IPS-18c (cell line): ENCODE data around the gene RNF152.

Experiments used
- H3K4me3 ChIP-seq: 2 replicates; pipeline ENCODE4 v1.7.0; 2013; ENCODE audit warnings: low read depth, mild to moderate bottlenecking, low read length, moderate library complexity; ENCODE audit not compliant: insufficient read depth
- H3K9me3 ChIP-seq: one replicate; pipeline ENCODE4 v1.6.1; 2013; ENCODE audit warnings: mild to moderate bottlenecking, low read length, moderate library complexity; ENCODE audit not compliant: control insufficient read depth, insufficient read depth

The RNF152 gene

GRCh38 chr18:61898640-61899101, 5.9 kb upstream of the RNF152 start:
- Histone ChIP-seq H3K4me3 (no peak overlapping the region), H3K9me3 (no peaks in the 10 kb centered on the region)

- H3K4me3 ChIP-seq, result no peak overlapping the region
- H3K9me3 ChIP-seq, result no peaks in the 10 kb centered on the region
Observed at GRCh38 chr18:61896757-61897156, 4.0 kb upstream of the RNF152 start.

- H3K4me3 ChIP-seq, result no peak overlapping the region
- no peaks in the 10 kb centered on the region for H3K9me3 ChIP-seq
Observed at GRCh38 chr18:61896118-61896517, 3.3 kb upstream of the RNF152 start.

- Histone ChIP-seq H3K9me3 (no peaks in the 10 kb centered on the region), H3K4me3 (peak overlapping the region; percentile 74)
Observed at GRCh38 chr18:61894751-61895524, 2.1 kb upstream of the RNF152 start.

DNA sequence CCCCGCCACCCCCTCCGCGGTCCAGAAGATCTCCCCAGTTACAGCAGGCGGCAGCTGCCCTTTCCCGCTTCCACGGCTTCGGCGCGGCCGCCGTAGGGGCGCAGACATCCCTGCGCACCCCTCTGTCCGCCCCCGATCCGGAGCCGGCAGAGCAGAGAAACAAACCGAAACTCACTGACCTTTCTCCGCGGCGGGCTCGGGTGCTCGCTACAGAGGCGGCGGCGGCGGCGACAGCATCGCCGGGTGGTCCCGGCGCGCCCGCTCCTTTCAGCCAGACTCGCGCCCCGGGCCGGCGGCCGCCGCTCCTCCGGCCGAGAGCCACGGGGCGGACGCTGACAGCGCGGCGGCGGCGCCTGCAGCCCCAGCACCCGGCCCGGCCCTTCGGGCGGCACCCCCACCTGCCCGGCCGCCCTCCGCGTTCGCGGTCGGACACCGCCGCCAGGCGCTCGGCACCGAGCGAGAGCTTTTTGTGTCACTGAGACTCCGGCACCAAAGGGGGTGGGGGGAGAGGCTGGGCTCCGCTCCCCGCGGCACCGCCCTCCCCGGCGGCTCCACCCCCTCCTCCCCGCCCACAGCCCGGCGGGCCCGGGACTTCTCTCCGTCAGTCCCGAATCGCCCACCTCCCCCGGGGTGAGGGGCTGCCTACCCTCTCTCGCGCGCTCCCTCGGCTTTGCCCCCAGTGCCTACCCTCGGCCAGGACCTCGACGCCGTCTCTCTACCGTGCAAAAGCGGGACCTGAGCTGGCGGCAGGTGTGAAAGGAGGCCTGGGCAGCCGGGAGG, 1.4 kb upstream of the RNF152 start:
- Histone ChIP-seq H3K9me3 (no peaks in the 10 kb centered on the region), H3K4me3 (peak overlapping the region; percentile 74)

GRCh38 chr18:61893309-61893970, 633 bp upstream of the RNF152 start:
- H3K4me3 ChIP-seq, result peak overlapping the region; percentile 74
- no peaks in the 10 kb centered on the region for H3K9me3 ChIP-seq

DNA sequence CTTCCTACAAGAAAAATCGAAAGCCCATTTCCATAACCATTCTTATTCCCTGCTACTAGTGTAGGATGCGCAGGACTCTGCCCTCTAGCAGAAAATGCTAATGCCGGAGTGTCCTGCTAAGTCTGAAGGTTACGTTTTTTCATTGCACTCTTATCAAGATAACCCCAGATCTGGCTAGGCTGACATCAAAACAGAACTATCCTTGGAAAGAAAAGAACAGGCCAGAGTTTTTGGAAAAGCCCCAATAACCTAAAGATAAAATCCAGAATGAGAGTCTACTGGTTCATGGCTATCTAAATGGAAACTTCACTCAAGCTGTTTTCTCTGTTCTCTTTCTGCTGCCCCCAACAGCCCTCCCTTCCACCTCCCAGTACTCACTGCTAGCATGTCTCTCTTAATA, 913 bp downstream of the RNF152 start:
- no peak overlapping the region for H3K4me3 ChIP-seq
- H3K9me3 ChIP-seq, result no peaks in the 10 kb centered on the region

GRCh38 chr18:61891271-61891670, 1.5 kb downstream of the RNF152 start:
- Histone ChIP-seq H3K4me3 (no peak overlapping the region), H3K9me3 (no peaks in the 10 kb centered on the region)

DNA sequence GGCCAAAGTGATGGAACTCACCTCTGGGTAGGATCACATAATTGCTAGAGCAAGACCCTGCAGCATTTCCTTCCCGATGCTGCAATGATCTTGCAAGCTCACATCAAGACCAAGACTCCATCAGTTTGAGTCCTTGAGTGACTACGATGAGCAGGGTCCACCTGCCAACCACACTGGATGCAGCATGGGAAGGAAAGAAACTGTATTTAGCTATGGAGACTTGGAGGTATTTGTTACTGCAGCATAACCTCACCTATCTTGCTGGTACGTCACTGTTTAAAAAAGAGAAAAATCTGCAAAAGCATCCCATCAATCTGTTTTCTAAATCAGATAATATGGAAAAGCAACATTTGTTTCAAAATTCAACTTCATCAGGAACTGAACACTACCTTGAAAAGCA, 2.5 kb downstream of the RNF152 start:
- H3K9me3 ChIP-seq, result no peaks in the 10 kb centered on the region

GRCh38 chr18:61889541-61889940, 3.3 kb downstream of the RNF152 start:
- no peaks in the 10 kb centered on the region for H3K9me3 ChIP-seq
- no peak overlapping the region for H3K4me3 ChIP-seq

More for the DNA sequence above, 2.5 kb downstream of the RNF152 start:
- H3K4me3 ChIP-seq, result no peak overlapping the region

DNA sequence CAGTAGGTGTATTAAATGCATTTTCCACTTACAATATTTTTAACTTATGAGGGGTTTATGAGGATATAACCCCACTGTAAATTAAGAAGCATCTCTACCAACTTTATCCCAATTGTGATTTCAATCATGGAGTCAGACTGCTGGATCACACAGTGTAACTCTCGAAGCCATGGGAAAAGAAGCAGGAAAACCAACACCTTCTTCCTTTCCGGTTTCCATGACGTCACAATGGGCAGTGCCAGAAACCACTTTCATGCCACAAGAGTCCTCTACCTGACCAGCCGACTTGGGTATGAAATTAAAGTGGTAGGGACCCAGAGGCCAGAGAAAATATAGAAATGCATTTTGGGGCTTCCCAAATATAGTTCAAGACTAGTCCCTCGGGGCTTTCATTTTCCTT, 4.2 kb downstream of the RNF152 start:
- no peak overlapping the region for H3K4me3 ChIP-seq
- H3K9me3 ChIP-seq, result no peaks in the 10 kb centered on the region

GRCh38 chr18:61887838-61888237, 5.0 kb downstream of the RNF152 start:
- no peaks in the 10 kb centered on the region for H3K9me3 ChIP-seq
- H3K4me3 ChIP-seq, result no peak overlapping the region

DNA sequence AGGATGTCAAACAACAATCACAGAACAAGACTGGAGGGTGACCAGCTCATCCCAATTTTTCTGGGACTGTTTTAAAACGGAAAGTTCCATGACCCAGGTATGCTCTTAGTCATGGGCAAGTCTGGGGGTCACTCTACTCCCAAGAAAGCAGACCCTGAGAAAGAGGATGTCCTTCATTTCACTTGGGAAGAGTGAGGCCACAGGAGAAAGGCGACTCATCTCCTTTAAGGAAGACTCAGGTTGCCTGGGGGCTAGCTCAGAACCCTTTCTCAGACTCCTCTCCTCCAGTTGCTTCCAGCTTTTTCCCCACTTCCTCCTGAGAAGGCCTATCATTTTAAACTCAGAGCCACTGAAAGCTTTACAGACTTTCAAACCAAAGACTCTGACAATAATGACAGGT, 9.3 kb downstream of the RNF152 start:
- Histone ChIP-seq H3K9me3 (no peaks in the 10 kb centered on the region), H3K4me3 (no peak overlapping the region)

- H3K9me3 ChIP-seq, result no peaks in the 10 kb centered on the region
- no peak overlapping the region for H3K4me3 ChIP-seq
Observed at GRCh38 chr18:61882296-61883004, 10.4 kb downstream of the RNF152 start.

GRCh38 chr18:61876899-61877298, 15.9 kb downstream of the RNF152 start:
- no peak overlapping the region for H3K4me3 ChIP-seq
- H3K9me3 ChIP-seq, result no peaks in the 10 kb centered on the region

DNA sequence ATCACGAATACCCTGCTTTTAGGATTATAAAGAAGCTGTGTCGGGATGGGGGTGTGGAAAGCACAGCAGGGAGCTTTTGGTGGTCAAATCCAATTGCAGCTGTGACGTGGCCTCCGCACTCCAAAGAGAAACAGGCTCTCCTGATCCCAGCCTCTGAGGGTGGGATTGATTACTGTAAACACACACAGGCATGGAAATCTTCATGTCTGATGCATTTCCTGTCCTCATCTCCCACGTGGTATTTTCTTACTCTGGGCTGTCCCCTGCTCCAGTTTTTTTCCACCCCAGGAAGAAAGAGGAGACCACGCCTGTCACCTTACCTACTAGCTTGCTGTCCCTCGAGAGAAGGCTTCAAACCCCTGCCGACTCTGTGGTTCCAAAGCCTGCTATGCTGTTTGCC, 22.7 kb downstream of the RNF152 start:
- no peaks in the 10 kb centered on the region for H3K9me3 ChIP-seq
- no peak overlapping the region for H3K4me3 ChIP-seq

GRCh38 chr18:61869636-61870035, 23.2 kb downstream of the RNF152 start:
- Histone ChIP-seq H3K4me3 (no peak overlapping the region), H3K9me3 (no peaks in the 10 kb centered on the region)
